DOHH2 (cell line): ENCODE measurements around the gene OR2T12.
"Not testable (repeated sequence)": the region's sequence is repeated elsewhere in the genome, so short reads cannot be mapped to it uniquely, and the experiment has no call there.

Experiments used
- H3F3A ChIP-seq: fragments of 200-600 bp; sonication (generic), shearing (Covaris generic); 2 replicates; pipeline ENCODE4 v1.6.0; 2016; ENCODE audit warnings: antibody characterized with exemption, mild to moderate bottlenecking; ENCODE audit not compliant: control insufficient read depth, insufficient read depth
- H3K27ac ChIP-seq: fragments of 200-600 bp; sonication (generic); 2 replicates; pipeline ENCODE4 v1.5.1; 2014; ENCODE audit warnings: low read depth, mild to moderate bottlenecking, low read length, moderate library complexity
- H3K27me3 ChIP-seq: fragments of 200-600 bp; sonication (generic); 2 replicates; pipeline ENCODE4 v1.6.1; 2014; ENCODE audit warnings: mild to moderate bottlenecking, low read length, mixed read lengths; ENCODE audit not compliant: control insufficient read depth
- H3K36me3 ChIP-seq: fragments of 200-600 bp; sonication (generic); 2 replicates; pipeline ENCODE4 v1.6.1; 2014; ENCODE audit warnings: mild to moderate bottlenecking, low read length, moderate library complexity, mixed read lengths; ENCODE audit not compliant: control insufficient read depth
- H3K4me1 ChIP-seq: fragments of 200-600 bp; sonication (generic); 2 replicates; pipeline ENCODE4 v1.6.1; 2014; ENCODE audit warnings: mild to moderate bottlenecking, low read length, mixed read lengths; ENCODE audit not compliant: control insufficient read depth
- H3K4me2 ChIP-seq: fragments of 200-600 bp; sonication (generic); 2 replicates; pipeline ENCODE4 v1.6.0; 2014; ENCODE audit warnings: mild to moderate bottlenecking, low read length, moderate library complexity
- H3K4me3 ChIP-seq: fragments of 200-600 bp; sonication (generic); 2 replicates; pipeline ENCODE4 v1.5.1; 2014; ENCODE audit warnings: mild to moderate bottlenecking, low read length, mixed read lengths
- H3K79me2 ChIP-seq: fragments of 200-600 bp; sonication (generic); 2 replicates; pipeline ENCODE4 v1.6.1; 2014; ENCODE audit warnings: mild to moderate bottlenecking, low read length, mixed read lengths; ENCODE audit not compliant: control insufficient read depth
- H3K9me2 ChIP-seq: fragments of 200-600 bp; sonication (generic); replicated peaks from 2 replicates; pipeline ENCODE4 v1.6.1; 2014; ENCODE audit warnings: mild to moderate bottlenecking, low read length, mixed read lengths; ENCODE audit not compliant: control insufficient read depth
- H3K9me3 ChIP-seq: fragments of 200-600 bp; sonication (generic); 2 replicates; pipeline ENCODE4 v1.6.1; 2014; ENCODE audit warnings: antibody characterized with exemption, low read length, mixed read lengths; ENCODE audit not compliant: control insufficient read depth, insufficient read depth
- H4K20me1 ChIP-seq: fragments of 200-600 bp; sonication (generic); 2 replicates; pipeline ENCODE4 v1.6.0; 2014; ENCODE audit warnings: low read depth, mild to moderate bottlenecking, antibody characterized with exemption, low read length, moderate library complexity; ENCODE audit not compliant: control insufficient read depth, insufficient read depth
- CTCF ChIP-seq: fragments of 200-600 bp; sonication (generic); IDR thresholded peaks from one replicate; pipeline ENCODE4 v1.5.1; 2014; ENCODE audit warnings: antibody characterized with exemption, mild to moderate bottlenecking, low read depth, low read length; ENCODE audit not compliant: poor library complexity, severe bottlenecking
- EZH2phosphoT487 ChIP-seq: fragments of 200-600 bp; sonication (generic); IDR thresholded peaks from 2 replicates; pipeline ENCODE4 v1.6.1; 2017; ENCODE audit warnings: borderline replicate concordance, mild to moderate bottlenecking, antibody characterized with exemption, low read length, moderate library complexity, mixed read lengths

Gene OR2T12

GRCh38 chr1:248324468-248324867 is 21.2 kb upstream of the OR2T12 start, which contains the start of gene OR2M7:
OR2M7 (minus strand) TSS chr1:248324568; CDS start chr1:248324568, 0 bp downstream.
- Histone ChIP-seq H3K9me3 (no peaks in the 10 kb centered on the region), H3K4me2 (no peak within 1 kb of the TSS), H3F3A (no peaks in the 10 kb centered on the region), H3K4me1 (no peaks in the 10 kb centered on the region), H3K36me3 (no peaks in the 10 kb centered on the region), H3K27ac (no peak within 1 kb of the TSS), H4K20me1 (no peaks in the 10 kb centered on the region), H3K9me2 (no peaks in the 10 kb centered on the region), H3K79me2 (no peaks in the 10 kb centered on the region), H3K27me3 (no peaks in the 10 kb centered on the region), H3K4me3 (no peak within 1 kb of the TSS)
- TF ChIP-seq EZH2phosphoT487: no peak
- no peak for TF ChIP-seq CTCF

- Histone ChIP-seq H3K4me1 (no peaks in the 10 kb centered on the region), H3K9me2 (no peaks in the 10 kb centered on the region), H4K20me1 (no peaks in the 10 kb centered on the region), H3K27me3 (no peaks in the 10 kb centered on the region), H3K9me3 (no peaks in the 10 kb centered on the region), H3K4me3 (no peak overlapping the region), H3F3A (no peaks in the 10 kb centered on the region), H3K27ac (no peak overlapping the region), H3K36me3 (no peaks in the 10 kb centered on the region), H3K79me2 (no peaks in the 10 kb centered on the region), H3K4me2 (no peak overlapping the region)
- TF ChIP-seq EZH2phosphoT487 (no peak), CTCF (no peak)
These were observed 13.6 kb upstream of the OR2T12 start for GRCh38 chr1:248316796-248317195.

GRCh38 chr1:248306740-248307139 is 3.5 kb upstream of the OR2T12 start:
- H3K4me2 ChIP-seq, H3K4me1 ChIP-seq, H3K9me3 ChIP-seq, H3K79me2 ChIP-seq, H3K36me3 ChIP-seq, H3K4me3 ChIP-seq, H4K20me1 ChIP-seq, H3K9me2 ChIP-seq, H3F3A ChIP-seq, H3K27ac ChIP-seq, H3K27me3 ChIP-seq: not testable (repeated sequence)

GRCh38 chr1:248306103-248306502 is 2.9 kb upstream of the OR2T12 start:
- no peak overlapping the region for H3K27ac ChIP-seq
- H3K4me1 ChIP-seq: no peaks in the 10 kb centered on the region
- no peak for TF ChIP-seq CTCF
- TF ChIP-seq EZH2phosphoT487: no peak
- H4K20me1 ChIP-seq: no peaks in the 10 kb centered on the region
- H3F3A ChIP-seq: no peaks in the 10 kb centered on the region
- H3K4me2 ChIP-seq: no peak overlapping the region
- no peaks in the 10 kb centered on the region for H3K27me3 ChIP-seq
- H3K9me2 ChIP-seq: no peaks in the 10 kb centered on the region
- no peaks in the 10 kb centered on the region for H3K9me3 ChIP-seq
- no peaks in the 10 kb centered on the region for H3K36me3 ChIP-seq
- H3K4me3 ChIP-seq: no peak overlapping the region
- H3K79me2 ChIP-seq: no peaks in the 10 kb centered on the region

GRCh38 chr1:248305672-248306071 is 2.4 kb upstream of the OR2T12 start:
- not testable (repeated sequence) for H3K36me3 ChIP-seq, H3K4me1 ChIP-seq, H4K20me1 ChIP-seq, H3K79me2 ChIP-seq, H3K4me3 ChIP-seq, H3K4me2 ChIP-seq, H3K9me2 ChIP-seq, H3K27me3 ChIP-seq, H3F3A ChIP-seq, H3K9me3 ChIP-seq, H3K27ac ChIP-seq
